ENCODE measurements around the gene PDK2.

The PDK2 gene

GRCh38 chr17:50139950-50140885, 45.1 kb downstream of the PDK2 start:
- DNase-seq: peak; percentile 61

- DNase-seq: no peak
Observed at GRCh38 chr17:50141026-50141744, 46.0 kb downstream of the PDK2 start.

- DNase-seq: no peak
Observed at GRCh38 chr17:50141745-50142110, 46.6 kb downstream of the PDK2 start.

- no peak for DNase-seq
Observed at GRCh38 chr17:50143461-50144176, 48.5 kb downstream of the PDK2 start.

GRCh38 chr17:50144355-50144754, 49.2 kb downstream of the PDK2 start:
- DNase-seq: no peak

GRCh38 chr17:50144845-50145531, 49.8 kb downstream of the PDK2 start:
- no peak for DNase-seq

- DNase-seq: no peak
Observed at GRCh38 chr17:50145532-50146229, 50.5 kb downstream of the PDK2 start.

- DNase-seq: no peak
Observed at GRCh38 chr17:50146230-50146926, 51.2 kb downstream of the PDK2 start.

- DNase-seq: no peak
Observed at GRCh38 chr17:50146927-50147665, 51.9 kb downstream of the PDK2 start.

- DNase-seq: no peak
Observed at GRCh38 chr17:50147841-50148225, 52.7 kb downstream of the PDK2 start.

- peak; percentile 59 for DNase-seq
Observed at GRCh38 chr17:50148226-50149090, 53.3 kb downstream of the PDK2 start.

- DNase-seq: no peak
Observed at GRCh38 chr17:50149091-50149416, 53.9 kb downstream of the PDK2 start.

- peak; percentile 39 for DNase-seq
Observed at GRCh38 chr17:50149417-50150353, 54.5 kb downstream of the PDK2 start.

GRCh38 chr17:50150354-50151040, 55.3 kb downstream of the PDK2 start, which contains the start of gene PPP1R9B:
TSS of gene PPP1R9B (minus strand) at chr17:50150677. CDS start at chr17:50150513, 164 bp downstream.
- DNase-seq: no peak

GRCh38 chr17:50151041-50151936, 56.1 kb downstream of the PDK2 start:
- DNase-seq: peak; percentile 87

- peak; percentile 66 for DNase-seq
Observed at GRCh38 chr17:50151937-50152547, 56.9 kb downstream of the PDK2 start.
